Measurements from ENCODE around the gene CEP192. TPM values are rescaled to one million over a fixed set of nuclear protein-coding genes. Genes with fewer than 3 reads are reported as not detected.

Gene CEP192
- polyA plus RNA-seq, 1 of the 3 experiments (the other 2 are of a cell fraction), result 9.4 TPM

- Histone ChIP-seq H3K79me2 (ENCODE audit: insufficient read depth) (no peaks in the 10 kb centered on the region), H3K36me3 (replicated peaks in 1 of 2; ENCODE audit: control insufficient read depth in 1 of 2, insufficient read depth in 2 of 2, low read length in 1 of 2) (no peaks in the 10 kb centered on the region), H3K27ac (ENCODE audit: low read depth in 2 of 2, low read length in 1 of 2) (no peak overlapping the region), H3F3A (replicated peaks; ENCODE audit: insufficient read depth) (no peaks in the 10 kb centered on the region), H3K4me3 (ENCODE audit: low read depth in 2 of 2, low read length in 1 of 2) (peak overlapping the region; percentile 50 to 58), H3K9me3 (no peaks in the 10 kb centered on the region), H3K9ac (no peak overlapping the region), H3K4me2 (peak overlapping the region; percentile 89), H3K9me2 (no peaks in the 10 kb centered on the region), H3K27me3 (ENCODE audit: insufficient read depth) (no peaks in the 10 kb centered on the region; the same call in 1 of the 2 replicates), H4K20me1 (ENCODE audit: insufficient read depth) (no peaks in the 10 kb centered on the region), H3K4me1 (ENCODE audit: control insufficient read depth in 1 of 2, insufficient read depth in 2 of 2, low read depth in 1 of 2, low read length in 1 of 2) (peaks cover 0 to 7% of the 10 kb centered on the region in 2 experiments; a peak in 1 of 4 replicates), H2AFZ (ENCODE audit: low read depth) (peak overlapping the region; percentile 87)
- peak; percentile 82 for DNase-seq
- ChIA-PET CTCF (interaction anchor here (1.3 kb wide), 1 partner anchor 24 kb away, joined by 5 read pairs; no protein-coding TSS in a partner anchor), POLR2A (no interaction called here)
- WGBS (ENCODE audit: low lambda C conversion rate), result 4% methylated on average over 30 of the region's 74 CpGs
- TF ChIP-seq RCOR1 (IDR thresholded peaks at IDR 0.05; ENCODE audit: low read length) (no peak), EP300 (IDR thresholded peaks at IDR 0.05; ENCODE audit: borderline replicate concordance in 1 of 2, low read depth in 1 of 2, low read length in 1 of 2) (no peak), IRF3 (IDR thresholded peaks at IDR 0.05; ENCODE audit: low read depth, low read length) (no peak), ELF1 (IDR thresholded peaks at IDR 0.05) (no peak), CHD2 (IDR thresholded peaks at IDR 0.05; ENCODE audit: low read length, partially characterized antibody) (no peak), NRF1 (IDR thresholded peaks at IDR 0.05; ENCODE audit: low read depth, low read length) (no peak), FOXJ3 (CRISPR knock-in tag; IDR thresholded peaks at IDR 0.05) (no peak), EZH2phosphoT487 (IDR thresholded peaks at IDR 0.05; ENCODE audit: borderline replicate concordance, low read depth) (no peak), MXI1 (IDR thresholded peaks at IDR 0.05; ENCODE audit: low read depth, low read length) (no peak), JUND (IDR thresholded peaks at IDR 0.05) (no peak), PBX3 (IDR thresholded peaks at IDR 0.05) (no peak), USF2 (IDR thresholded peaks at IDR 0.05; ENCODE audit: borderline replicate concordance, low read depth, low read length) (no peak), USF1 (IDR thresholded peaks at IDR 0.05; ENCODE audit: borderline replicate concordance, low read depth) (no peak), MAX (IDR thresholded peaks at IDR 0.05; ENCODE audit: low read depth) (no peak), TAF1 (IDR thresholded peaks at IDR 0.05; ENCODE audit: borderline replicate concordance, low read depth, low read length) (no peak), RXRA (IDR thresholded peaks at IDR 0.05; ENCODE audit: borderline replicate concordance, low read depth) (no peak), ZBTB33 (IDR thresholded peaks at IDR 0.05; ENCODE audit: borderline replicate concordance, low read depth) (no peak), FOSL2 (IDR thresholded peaks at IDR 0.05; ENCODE audit: borderline replicate concordance, low read depth) (no peak)
Measured at GRCh38 chr18:13136904-13137669, 145.9 kb downstream of the CEP192 start.

All from SK-N-SH (cell line).